HAP-1 (cell line): ENCODE data around the gene CFAP77.

Source experiments
- DNase-seq, 2 experiments: peaks; one replicate each; pipeline ENCODE4 v3.0.0-alpha.2; 2016 to 2020; ENCODE audit warnings: low spot score in 2 of 2
- H3K27me3 ChIP-seq: fragments of 250-450 bp; sonication (Bioruptor Pico); 2 replicates; pipeline ENCODE4 v1.5.1; 2020; ENCODE audit warnings: low read depth, mild to moderate bottlenecking, moderate library complexity
- H3K36me3 ChIP-seq: fragments of 250-450 bp; sonication (Bioruptor Pico); replicated peaks from 2 replicates; pipeline ENCODE4 v1.5.1; 2020; ENCODE audit warnings: mild to moderate bottlenecking
- H3K4me1 ChIP-seq: fragments of 250-450 bp; sonication (Bioruptor Pico); 2 replicates; pipeline ENCODE4 v1.5.1; 2020; ENCODE audit warnings: mild to moderate bottlenecking
- H3K4me3 ChIP-seq: fragments of 250-450 bp; sonication (Bioruptor Pico); 2 replicates; pipeline ENCODE4 v1.5.1; 2020; ENCODE audit warnings: mild to moderate bottlenecking, moderate library complexity
- H3K9me3 ChIP-seq: fragments of 250-450 bp; sonication (Bioruptor Pico); 2 replicates; pipeline ENCODE4 v1.5.1; 2020; ENCODE audit warnings: mild to moderate bottlenecking, moderate library complexity
- in situ Hi-C: fragments of 300-500 bp; cut with MboI; formaldehyde crosslinking; loops from 3 replicates; pipeline ENCODE4 v1.14.3; 2020; ENCODE audit warnings: low sequenced_read_pairs, inconsistent platforms, mixed read lengths

CFAP77 gene

DNA sequence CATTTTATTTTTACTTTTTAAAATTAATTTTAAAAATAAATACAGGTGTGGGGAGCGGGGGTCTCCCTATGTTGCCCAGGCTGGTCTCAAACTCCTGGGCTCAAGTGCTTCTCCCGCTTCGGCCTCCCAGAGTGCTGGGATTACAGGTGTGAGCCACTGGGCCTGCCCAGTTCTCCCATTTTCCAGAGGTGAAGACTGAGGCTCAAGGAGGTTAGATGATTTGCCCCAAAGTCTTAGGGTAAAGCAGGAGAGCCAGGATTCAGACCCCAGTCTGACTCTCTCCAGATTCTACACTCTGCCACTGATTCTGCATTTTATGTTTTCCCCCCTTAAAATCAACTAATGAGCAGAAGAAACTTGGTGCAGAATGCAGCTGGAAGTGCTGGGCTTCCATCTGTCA is 36.9 kb downstream of the CFAP77 start:
- DNase-seq: no peak
- H3K27me3 ChIP-seq: no peaks in the 10 kb centered on the region; the same call in 1 of the 2 replicates
- no peak overlapping the region for H3K4me3 ChIP-seq
- H3K36me3 ChIP-seq: no peaks in the 10 kb centered on the region
- H3K4me1 ChIP-seq: no peaks in the 10 kb centered on the region
- no peaks in the 10 kb centered on the region for H3K9me3 ChIP-seq
- in situ Hi-C loops: no loop called here

- DNase-seq: peak in 1 of 2 experiments; percentile 21
- H3K4me3 ChIP-seq: no peak overlapping the region
- no peaks in the 10 kb centered on the region; the same call in 1 of the 2 replicates for H3K27me3 ChIP-seq
- H3K9me3 ChIP-seq: no peaks in the 10 kb centered on the region
- in situ Hi-C loops: no loop called here
- no peaks in the 10 kb centered on the region for H3K4me1 ChIP-seq
- no peaks in the 10 kb centered on the region for H3K36me3 ChIP-seq
Observed at GRCh38 chr9:132447346-132447745, 37.3 kb downstream of the CFAP77 start.

- no peak overlapping the region for H3K4me3 ChIP-seq
- H3K27me3 ChIP-seq: no peaks in the 10 kb centered on the region; the same call in 1 of the 2 replicates
- no peaks in the 10 kb centered on the region for H3K36me3 ChIP-seq
- DNase-seq: no peak
- no peaks in the 10 kb centered on the region for H3K9me3 ChIP-seq
- in situ Hi-C loops: no loop called here
- no peaks in the 10 kb centered on the region for H3K4me1 ChIP-seq
Observed at GRCh38 chr9:132447902-132448301, 37.9 kb downstream of the CFAP77 start.

- in situ Hi-C loops: no loop called here
- no peaks in the 10 kb centered on the region for H3K4me1 ChIP-seq
- DNase-seq: no peak
- no peaks in the 10 kb centered on the region for H3K9me3 ChIP-seq
- no peaks in the 10 kb centered on the region for H3K36me3 ChIP-seq
- no peaks in the 10 kb centered on the region; the same call in 1 of the 2 replicates for H3K27me3 ChIP-seq
- no peak overlapping the region for H3K4me3 ChIP-seq
Observed at GRCh38 chr9:132451276-132451675, 41.3 kb downstream of the CFAP77 start.

DNA sequence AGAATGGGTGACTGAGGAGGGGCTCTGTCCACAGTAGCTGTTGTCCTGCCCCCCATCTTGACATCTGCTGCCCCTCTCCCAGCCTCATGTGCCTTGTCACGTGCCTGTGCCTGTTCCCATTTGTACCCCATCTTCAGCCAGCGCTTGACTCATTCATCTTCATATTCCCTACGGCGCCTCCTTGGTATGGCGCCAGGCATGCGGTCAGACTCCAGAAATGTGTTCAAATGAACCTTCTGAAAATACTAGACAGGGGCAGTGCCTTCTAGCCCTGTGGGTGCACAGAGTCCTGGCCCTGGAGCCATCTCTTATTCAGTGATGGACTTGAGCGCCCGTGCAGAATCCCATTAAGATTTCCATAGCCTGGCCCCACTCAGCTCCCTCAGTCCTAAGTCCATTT is 46.2 kb downstream of the CFAP77 start:
- no peak overlapping the region for H3K4me3 ChIP-seq
- no peaks in the 10 kb centered on the region; the same call in 1 of the 2 replicates for H3K27me3 ChIP-seq
- no peaks in the 10 kb centered on the region for H3K9me3 ChIP-seq
- no peaks in the 10 kb centered on the region for H3K4me1 ChIP-seq
- in situ Hi-C loops: no loop called here
- no peaks in the 10 kb centered on the region for H3K36me3 ChIP-seq
- no peak for DNase-seq

- no peak overlapping the region for H3K4me3 ChIP-seq
- DNase-seq: no peak
- H3K36me3 ChIP-seq: no peaks in the 10 kb centered on the region
- no peaks in the 10 kb centered on the region for H3K9me3 ChIP-seq
- in situ Hi-C loops: no loop called here
- H3K27me3 ChIP-seq: no peaks in the 10 kb centered on the region; the same call in 1 of the 2 replicates
- no peaks in the 10 kb centered on the region for H3K4me1 ChIP-seq
Observed at GRCh38 chr9:132457504-132458236, 47.7 kb downstream of the CFAP77 start.

DNA sequence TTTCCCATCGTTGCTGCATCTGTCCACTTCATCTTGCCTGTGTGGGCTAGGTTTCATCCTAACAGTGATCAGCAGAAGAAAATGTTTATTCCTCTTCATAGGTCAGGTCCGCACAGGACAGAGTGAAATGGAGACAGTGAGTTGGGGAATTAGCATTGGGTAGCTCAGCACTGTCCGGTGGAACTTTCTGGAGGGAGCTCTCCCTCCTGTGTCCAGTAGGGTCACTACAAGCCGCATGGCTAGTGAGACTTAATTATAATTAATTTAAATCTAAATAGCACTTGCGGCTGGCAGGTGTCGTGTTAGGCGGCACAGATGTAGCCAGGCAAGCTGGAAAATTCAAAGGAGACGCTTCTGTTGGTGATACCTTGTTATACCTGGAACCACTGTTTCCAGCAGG is 48.4 kb downstream of the CFAP77 start:
- H3K36me3 ChIP-seq: no peaks in the 10 kb centered on the region
- in situ Hi-C loops: no loop called here
- no peak for DNase-seq
- H3K27me3 ChIP-seq: no peaks in the 10 kb centered on the region; the same call in 1 of the 2 replicates
- H3K9me3 ChIP-seq: no peaks in the 10 kb centered on the region
- H3K4me1 ChIP-seq: no peaks in the 10 kb centered on the region
- H3K4me3 ChIP-seq: no peak overlapping the region

- no peaks in the 10 kb centered on the region for H3K36me3 ChIP-seq
- no peaks in the 10 kb centered on the region for H3K4me1 ChIP-seq
- no peaks in the 10 kb centered on the region for H3K9me3 ChIP-seq
- no peak for DNase-seq
- no peak overlapping the region for H3K4me3 ChIP-seq
- in situ Hi-C loops: no loop called here
- no peaks in the 10 kb centered on the region for H3K27me3 ChIP-seq
Observed at GRCh38 chr9:132459661-132460060, 49.6 kb downstream of the CFAP77 start.

- DNase-seq: no peak
- no peaks in the 10 kb centered on the region for H3K4me1 ChIP-seq
- H3K4me3 ChIP-seq: no peak overlapping the region
- H3K36me3 ChIP-seq: no peaks in the 10 kb centered on the region
- H3K27me3 ChIP-seq: no peaks in the 10 kb centered on the region
- no peaks in the 10 kb centered on the region for H3K9me3 ChIP-seq
- in situ Hi-C loops: no loop called here
Observed at GRCh38 chr9:132460240-132460639, 50.2 kb downstream of the CFAP77 start.

GRCh38 chr9:132461281-132461896 is 51.4 kb downstream of the CFAP77 start:
- in situ Hi-C loops: no loop called here
- DNase-seq: no peak
- Histone ChIP-seq H3K4me3 (no peak overlapping the region), H3K9me3 (no peaks in the 10 kb centered on the region), H3K4me1 (no peaks in the 10 kb centered on the region), H3K36me3 (no peaks in the 10 kb centered on the region), H3K27me3 (no peaks in the 10 kb centered on the region)

- H3K27me3 ChIP-seq: no peaks in the 10 kb centered on the region
- no peaks in the 10 kb centered on the region for H3K9me3 ChIP-seq
- in situ Hi-C loops: no loop called here
- H3K4me3 ChIP-seq: no peak overlapping the region
- no peaks in the 10 kb centered on the region for H3K36me3 ChIP-seq
- H3K4me1 ChIP-seq: no peaks in the 10 kb centered on the region
- DNase-seq: no peak
Observed at GRCh38 chr9:132461971-132462370, 52.0 kb downstream of the CFAP77 start.

GRCh38 chr9:132464547-132464946 is 54.5 kb downstream of the CFAP77 start:
- H3K4me1 ChIP-seq: no peaks in the 10 kb centered on the region

DNA sequence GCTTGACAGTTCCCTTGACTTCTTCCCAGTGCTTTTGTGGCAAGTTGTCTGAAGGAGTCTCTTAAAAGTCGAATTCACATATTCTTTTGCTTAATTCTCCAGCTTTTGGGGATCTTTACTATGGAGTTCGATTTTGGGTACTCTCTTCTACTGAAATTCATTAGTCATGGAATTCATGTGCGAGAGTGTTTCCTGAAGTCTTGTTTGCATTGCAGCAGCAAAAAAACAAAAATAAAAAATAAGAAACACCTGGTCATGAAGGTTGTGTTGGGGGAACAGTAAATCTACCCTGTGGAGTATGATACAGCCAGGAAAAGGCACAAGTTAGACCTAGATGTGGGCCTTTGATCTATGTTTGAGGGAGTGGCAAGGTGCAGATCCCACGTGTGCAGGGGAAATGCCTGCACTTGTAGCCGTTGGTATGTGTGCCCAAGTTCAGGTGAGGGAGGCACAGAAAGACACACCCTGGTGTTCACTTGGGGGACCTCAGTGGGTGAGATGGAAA is 55.2 kb downstream of the CFAP77 start:
- Histone ChIP-seq H3K4me3 (no peak overlapping the region), H3K9me3 (no peaks in the 10 kb centered on the region), H3K4me1 (no peaks in the 10 kb centered on the region), H3K36me3 (no peaks in the 10 kb centered on the region), H3K27me3 (no peaks in the 10 kb centered on the region; the same call in 1 of the 2 replicates)
- in situ Hi-C loops: no loop called here
- no peak for DNase-seq

More at GRCh38 chr9:132464547-132464946, 54.5 kb downstream of the CFAP77 start:
- Histone ChIP-seq H3K9me3 (no peaks in the 10 kb centered on the region), H3K36me3 (no peaks in the 10 kb centered on the region), H3K4me3 (no peak overlapping the region), H3K27me3 (no peaks in the 10 kb centered on the region; the same call in 1 of the 2 replicates)
- no peak for DNase-seq
- in situ Hi-C loops: no loop called here

- in situ Hi-C loops: no loop called here
- Histone ChIP-seq H3K4me3 (no peak overlapping the region), H3K4me1 (peaks cover 7% of the 10 kb centered on the region), H3K9me3 (no peaks in the 10 kb centered on the region), H3K36me3 (no peaks in the 10 kb centered on the region), H3K27me3 (no peaks in the 10 kb centered on the region; the same call in 1 of the 2 replicates)
- DNase-seq: no peak
Observed at GRCh38 chr9:132472199-132472598, 62.2 kb downstream of the CFAP77 start.
